ENCODE results near the gene WASHC1. TPM values are rescaled to one million over a fixed set of nuclear protein-coding genes. Genes with fewer than 3 reads are reported as not detected.
A peak's percentile ranks its signal among the peaks of the same experiment; 100 is the strongest.
"Not testable (repeated sequence)": the region's sequence is repeated elsewhere in the genome, so short reads cannot be mapped to it uniquely, and the experiment has no call there.

Gene WASHC1
- total RNA-seq, 3 donors from 2014 or later (not counting 1 experiment from before 2014, with no cell fraction given), result 16.7 to 52.5 (median 20.7) TPM

DNA sequence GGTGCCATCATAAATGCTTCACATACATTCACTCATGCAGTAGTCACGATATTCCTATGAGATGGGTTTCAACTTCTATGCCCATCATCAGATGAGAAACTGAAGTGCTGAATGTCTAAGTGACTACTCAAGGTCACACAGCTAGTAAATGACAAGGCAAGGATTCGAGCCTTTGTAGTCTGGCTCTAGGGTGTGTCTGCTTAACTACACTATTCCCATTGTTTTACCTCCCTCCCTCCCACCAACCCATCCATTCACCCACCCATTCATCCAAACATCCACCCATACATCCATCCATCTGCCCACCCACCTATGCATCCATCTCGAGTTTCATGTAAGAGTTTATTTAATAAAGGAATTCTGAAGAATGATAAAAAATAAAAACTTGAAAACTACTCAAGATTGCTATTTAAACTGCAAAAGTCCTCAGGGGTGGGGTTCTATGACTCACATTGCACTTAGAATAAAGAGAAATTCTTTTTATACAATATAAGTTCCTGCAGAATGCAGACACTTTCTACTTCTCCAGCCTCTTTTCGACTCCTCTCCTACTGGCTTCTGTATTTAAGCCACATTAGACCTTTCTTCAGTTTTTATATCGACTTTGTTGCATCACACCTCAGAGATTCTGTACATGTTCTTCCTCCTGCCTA, 19.1 kb upstream of the WASHC1 start:
- H3K9me3 ChIP-seq (ENCODE audit: control insufficient read depth, insufficient read depth, low read length); H3K27ac Mint-ChIP-seq; H3K4me1 Mint-ChIP-seq; DNase-seq; H3K36me3 Mint-ChIP-seq; H3K27me3 ChIP-seq (ENCODE audit: control insufficient read depth, insufficient read depth, low read length); ATAC-seq; H3K4me3 ChIP-seq (ENCODE audit: low read length); H3K4me1 ChIP-seq (ENCODE audit: control insufficient read depth, insufficient read depth, low read length); H3K36me3 ChIP-seq (ENCODE audit: control insufficient read depth, insufficient read depth, low read length); H3K27me3 Mint-ChIP-seq (ENCODE audit: low read depth in 2 of 2); H3K9me3 Mint-ChIP-seq; H3K27ac ChIP-seq (ENCODE audit: low read length); intact Hi-C loops (cut with micrococcal nuclease); H3K4me3 Mint-ChIP-seq: not testable (repeated sequence)
- 42% methylated on average over 1 of the region's 5 CpGs for WGBS (ENCODE audit: insufficient coverage)

DNA sequence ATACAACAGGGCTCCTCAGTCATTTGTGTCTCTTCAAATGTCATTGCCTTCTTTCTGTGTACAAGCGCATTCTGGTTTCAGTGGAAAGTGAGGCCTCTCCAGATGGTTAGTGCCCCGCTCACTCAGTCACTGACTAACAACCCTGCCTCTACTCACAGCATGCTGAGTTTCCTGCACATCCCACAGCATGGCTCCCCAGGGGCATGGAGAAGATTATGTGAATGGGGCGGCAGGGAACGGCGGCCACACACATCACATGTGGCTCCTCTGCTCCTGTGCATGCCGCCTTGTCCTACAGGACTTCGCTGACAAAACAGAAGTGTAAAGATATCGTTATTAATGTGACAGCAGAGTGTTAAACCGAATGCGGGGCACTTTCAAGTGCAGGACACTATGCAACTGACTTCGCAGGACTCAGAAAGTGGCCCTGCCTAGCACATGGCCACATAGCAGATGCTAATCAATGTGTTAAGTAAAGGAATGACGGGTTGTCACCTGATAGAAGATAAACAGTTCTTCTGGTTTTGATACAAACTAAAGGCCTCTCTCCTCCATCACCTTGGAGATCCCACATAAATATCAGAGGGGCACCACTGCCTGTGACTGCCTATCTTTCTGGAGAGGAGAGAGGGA, 17.5 kb upstream of the WASHC1 start:
- H3K9me3 Mint-ChIP-seq; H3K4me1 Mint-ChIP-seq; H3K36me3 Mint-ChIP-seq; DNase-seq; H3K9me3 ChIP-seq (ENCODE audit: control insufficient read depth, insufficient read depth, low read length); H3K27ac Mint-ChIP-seq; H3K27me3 Mint-ChIP-seq (ENCODE audit: low read depth in 2 of 2); intact Hi-C loops (cut with micrococcal nuclease); H3K36me3 ChIP-seq (ENCODE audit: control insufficient read depth, insufficient read depth, low read length); H3K4me3 ChIP-seq (ENCODE audit: low read length); H3K27ac ChIP-seq (ENCODE audit: low read length); H3K4me3 Mint-ChIP-seq; H3K27me3 ChIP-seq (ENCODE audit: control insufficient read depth, insufficient read depth, low read length); H3K4me1 ChIP-seq (ENCODE audit: control insufficient read depth, insufficient read depth, low read length): not testable (repeated sequence)
- ATAC-seq, result peak in 1 of 3 donors; percentile 35
- no CpG with 5 or more reads among the region's 12 CpGs for WGBS (ENCODE audit: insufficient coverage)

DNA sequence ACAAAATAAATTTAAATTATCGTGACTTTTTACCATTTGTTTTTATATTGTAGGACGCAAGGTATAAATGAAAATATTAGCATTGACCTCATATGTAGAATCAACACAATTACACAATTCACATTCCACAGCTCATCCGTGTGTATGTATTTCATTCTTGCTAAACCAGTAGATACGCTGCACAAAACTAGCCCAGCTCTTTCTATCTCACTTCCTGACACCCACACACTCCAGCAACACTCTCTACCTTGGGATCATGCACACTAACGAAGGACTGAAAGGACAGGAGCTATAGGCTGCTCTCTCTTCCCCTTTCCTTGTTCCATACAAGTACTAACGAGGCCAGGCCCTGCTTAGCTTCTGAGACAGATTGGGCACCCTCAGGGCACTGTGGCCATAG, 16.9 kb upstream of the WASHC1 start:
- H3K4me1 Mint-ChIP-seq; ATAC-seq; H3K4me3 ChIP-seq (ENCODE audit: low read length); H3K27me3 Mint-ChIP-seq (ENCODE audit: low read depth in 2 of 2); H3K4me3 Mint-ChIP-seq; DNase-seq; H3K27me3 ChIP-seq (ENCODE audit: control insufficient read depth, insufficient read depth, low read length); H3K27ac ChIP-seq (ENCODE audit: low read length); H3K27ac Mint-ChIP-seq; H3K9me3 Mint-ChIP-seq; H3K4me1 ChIP-seq (ENCODE audit: control insufficient read depth, insufficient read depth, low read length); H3K36me3 ChIP-seq (ENCODE audit: control insufficient read depth, insufficient read depth, low read length); H3K36me3 Mint-ChIP-seq; intact Hi-C loops (cut with micrococcal nuclease); H3K9me3 ChIP-seq (ENCODE audit: control insufficient read depth, insufficient read depth, low read length): not testable (repeated sequence)
- 38% methylated on average over 2 of the region's 6 CpGs for WGBS (ENCODE audit: insufficient coverage)

DNA sequence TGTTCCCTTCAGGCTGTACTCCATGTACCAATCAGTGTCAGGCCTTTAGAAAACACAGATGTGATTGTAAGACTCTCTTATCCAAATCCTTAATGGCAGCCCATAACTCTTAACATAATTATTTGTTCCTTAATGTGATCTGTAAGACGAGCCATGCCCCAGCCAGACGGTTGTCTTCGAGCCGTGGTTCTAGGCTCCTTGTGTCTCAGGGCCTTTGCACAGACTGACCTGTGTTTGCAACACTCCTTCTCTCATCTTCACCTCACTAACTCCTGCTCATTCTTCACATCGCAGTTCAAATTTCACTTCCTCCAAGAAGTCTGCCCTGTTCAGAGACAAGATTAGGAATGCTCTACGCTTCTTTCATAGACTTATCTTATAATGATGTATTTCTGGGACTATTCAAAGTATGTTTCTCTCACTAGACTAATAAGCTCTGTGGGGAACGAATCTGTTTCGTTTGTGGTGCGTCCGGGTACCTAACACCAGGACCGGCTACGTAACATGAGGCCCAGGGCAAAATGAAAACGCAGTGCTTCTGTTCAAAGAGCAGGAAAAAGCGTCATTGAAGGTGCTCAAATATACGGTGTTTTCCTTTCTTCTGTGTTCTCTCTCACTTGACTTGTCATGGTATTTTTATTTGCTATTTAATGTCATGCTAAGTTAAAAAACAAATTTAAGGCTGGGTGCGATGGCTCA, 16.1 kb upstream of the WASHC1 start:
- H3K4me3 ChIP-seq (ENCODE audit: low read length); H3K27me3 ChIP-seq (ENCODE audit: control insufficient read depth, insufficient read depth, low read length); H3K27me3 Mint-ChIP-seq (ENCODE audit: low read depth in 2 of 2); DNase-seq; H3K4me1 Mint-ChIP-seq; H3K36me3 ChIP-seq (ENCODE audit: control insufficient read depth, insufficient read depth, low read length); H3K27ac ChIP-seq (ENCODE audit: low read length); H3K9me3 ChIP-seq (ENCODE audit: control insufficient read depth, insufficient read depth, low read length); H3K4me3 Mint-ChIP-seq; intact Hi-C loops (cut with micrococcal nuclease); H3K36me3 Mint-ChIP-seq; ATAC-seq; H3K4me1 ChIP-seq (ENCODE audit: control insufficient read depth, insufficient read depth, low read length); H3K27ac Mint-ChIP-seq; H3K9me3 Mint-ChIP-seq: not testable (repeated sequence)
- 94% methylated on average over 10 of the region's 16 CpGs for WGBS (ENCODE audit: insufficient coverage)

DNA sequence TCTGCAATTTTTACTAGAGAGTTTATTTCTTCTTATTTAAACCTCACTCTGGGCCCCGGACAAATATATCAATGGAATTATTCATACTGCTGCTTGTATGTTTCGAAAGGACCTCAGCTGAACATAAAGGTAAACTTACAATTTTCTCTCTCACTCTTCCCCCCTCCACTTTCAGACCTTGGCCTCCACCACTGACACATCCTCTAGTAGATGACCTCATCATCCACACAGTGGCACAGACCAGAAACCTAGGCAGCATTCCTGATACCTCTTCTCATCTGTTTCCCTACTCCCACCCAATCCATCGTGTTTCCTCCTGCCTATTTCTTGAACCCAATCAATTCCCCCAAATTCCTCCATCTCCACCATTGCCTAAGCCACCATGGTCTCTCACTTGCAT, 15.2 kb upstream of the WASHC1 start:
- not testable (repeated sequence) for H3K27ac Mint-ChIP-seq, H3K9me3 Mint-ChIP-seq

DNA sequence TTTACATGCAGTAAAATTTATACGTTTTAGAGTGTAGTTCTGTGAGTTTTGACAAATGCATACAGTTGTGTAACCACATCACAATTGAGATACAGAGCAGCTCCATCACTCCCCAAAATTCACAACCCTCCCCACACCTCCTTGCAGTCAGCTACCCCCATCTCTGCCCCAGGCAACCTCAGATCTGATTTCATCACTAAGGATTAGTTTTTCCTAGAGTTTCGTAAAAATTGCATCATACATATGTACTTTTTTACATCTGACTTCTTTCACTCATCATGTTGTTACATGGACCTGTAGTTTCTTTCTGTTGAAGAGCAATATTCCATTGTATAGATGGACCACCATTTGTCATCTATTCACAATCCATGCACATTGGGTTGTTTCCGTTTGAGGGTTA, 14.4 kb upstream of the WASHC1 start:
- peaks cover 0 to 10% of the 10 kb centered on the region in 2 donors for H3K27me3 Mint-ChIP-seq (ENCODE audit: low read depth in 2 of 2)
- H3K27me3 ChIP-seq (ENCODE audit: control insufficient read depth, insufficient read depth, low read length); H3K4me1 Mint-ChIP-seq; H3K9me3 ChIP-seq (ENCODE audit: control insufficient read depth, insufficient read depth, low read length); H3K36me3 Mint-ChIP-seq; H3K27ac Mint-ChIP-seq; H3K4me3 Mint-ChIP-seq; ATAC-seq; H3K9me3 Mint-ChIP-seq; intact Hi-C loops (cut with micrococcal nuclease); H3K36me3 ChIP-seq (ENCODE audit: control insufficient read depth, insufficient read depth, low read length); H3K4me3 ChIP-seq (ENCODE audit: low read length); H3K4me1 ChIP-seq (ENCODE audit: control insufficient read depth, insufficient read depth, low read length); H3K27ac ChIP-seq (ENCODE audit: low read length); DNase-seq: not testable (repeated sequence)
- 71% methylated on average over 1 of the region's 3 CpGs for WGBS (ENCODE audit: insufficient coverage)

More for the DNA sequence above, 15.2 kb upstream of the WASHC1 start:
- DNase-seq; H3K4me3 ChIP-seq (ENCODE audit: low read length); H3K27ac ChIP-seq (ENCODE audit: low read length); intact Hi-C loops (cut with micrococcal nuclease); ATAC-seq; H3K27me3 ChIP-seq (ENCODE audit: control insufficient read depth, insufficient read depth, low read length); H3K4me1 ChIP-seq (ENCODE audit: control insufficient read depth, insufficient read depth, low read length); H3K4me3 Mint-ChIP-seq; H3K36me3 ChIP-seq (ENCODE audit: control insufficient read depth, insufficient read depth, low read length); H3K9me3 ChIP-seq (ENCODE audit: control insufficient read depth, insufficient read depth, low read length); H3K4me1 Mint-ChIP-seq; H3K36me3 Mint-ChIP-seq: not testable (repeated sequence)
- H3K27me3 Mint-ChIP-seq (ENCODE audit: low read depth in 2 of 2), result peaks cover 0 to 10% of the 10 kb centered on the region in 2 donors
- no CpG with 5 or more reads among the region's 3 CpGs for WGBS (ENCODE audit: insufficient coverage)

DNA sequence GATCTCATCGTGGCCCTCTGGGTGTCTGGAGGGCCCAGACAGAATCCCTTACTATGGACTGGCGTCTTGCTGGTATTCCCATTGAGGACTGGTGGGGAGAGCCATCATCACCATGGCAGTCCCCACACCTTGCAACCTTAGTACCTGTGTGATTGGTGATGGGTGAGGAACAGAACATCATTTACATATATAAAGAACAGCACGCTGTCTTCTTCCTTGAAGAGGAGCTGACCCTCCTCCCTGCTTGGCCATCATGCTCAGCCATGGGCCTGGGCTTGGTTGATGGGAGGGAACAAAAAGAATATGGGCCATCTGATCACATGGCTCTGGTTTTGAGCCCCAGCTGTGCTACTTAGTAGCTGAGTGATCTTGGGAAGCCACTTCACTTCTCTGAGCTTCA, 13.9 kb upstream of the WASHC1 start:
- H3K4me3 Mint-ChIP-seq; intact Hi-C loops (cut with micrococcal nuclease): not testable (repeated sequence)

More for the DNA sequence above, 13.9 kb upstream of the WASHC1 start:
- not testable (repeated sequence) for H3K4me3 ChIP-seq (ENCODE audit: low read length); H3K4me1 ChIP-seq (ENCODE audit: control insufficient read depth, insufficient read depth, low read length); H3K27me3 ChIP-seq (ENCODE audit: control insufficient read depth, insufficient read depth, low read length); H3K36me3 Mint-ChIP-seq; H3K27ac Mint-ChIP-seq; H3K27ac ChIP-seq (ENCODE audit: low read length); H3K4me1 Mint-ChIP-seq; H3K27me3 Mint-ChIP-seq (ENCODE audit: low read depth in 2 of 2); H3K36me3 ChIP-seq (ENCODE audit: control insufficient read depth, insufficient read depth, low read length); H3K9me3 ChIP-seq (ENCODE audit: control insufficient read depth, insufficient read depth, low read length); DNase-seq; ATAC-seq; H3K9me3 Mint-ChIP-seq
- WGBS (ENCODE audit: insufficient coverage), result no CpG with 5 or more reads among the region's 3 CpGs

Measured in natural killer cell (primary cell).